GM15510 (cell line): ENCODE results near the gene GOLGA6L2.

Source experiments
- POLR2A ChIP-seq: IDR thresholded peaks from 3 replicates; pipeline ENCODE4 v1.6.1; 2011; ENCODE audit warnings: borderline replicate concordance; ENCODE audit not compliant: insufficient read length; ENCODE audit errors: extremely low read depth

GOLGA6L2 gene

DNA sequence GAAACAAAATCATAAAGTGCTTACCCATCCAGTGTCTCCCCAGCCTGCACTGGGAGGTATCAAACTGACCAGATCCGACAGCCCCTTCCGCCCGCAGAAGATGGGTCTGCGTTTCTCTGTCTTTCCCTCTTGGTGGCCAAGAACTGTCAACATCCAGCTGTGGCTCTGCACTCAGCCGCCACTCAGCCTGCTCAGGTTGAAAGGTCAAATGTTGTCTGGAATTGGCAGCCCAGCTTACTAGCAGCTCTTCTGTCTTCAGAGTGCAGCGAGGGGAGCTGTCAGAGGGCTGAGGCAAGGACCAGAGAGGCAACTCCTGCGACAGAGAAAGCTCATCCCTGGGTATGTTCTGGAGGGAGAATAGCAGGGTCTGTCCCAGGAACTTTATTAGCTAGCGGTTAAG is 45.4 kb downstream of the GOLGA6L2 start:
- no peak for TF ChIP-seq POLR2A

DNA sequence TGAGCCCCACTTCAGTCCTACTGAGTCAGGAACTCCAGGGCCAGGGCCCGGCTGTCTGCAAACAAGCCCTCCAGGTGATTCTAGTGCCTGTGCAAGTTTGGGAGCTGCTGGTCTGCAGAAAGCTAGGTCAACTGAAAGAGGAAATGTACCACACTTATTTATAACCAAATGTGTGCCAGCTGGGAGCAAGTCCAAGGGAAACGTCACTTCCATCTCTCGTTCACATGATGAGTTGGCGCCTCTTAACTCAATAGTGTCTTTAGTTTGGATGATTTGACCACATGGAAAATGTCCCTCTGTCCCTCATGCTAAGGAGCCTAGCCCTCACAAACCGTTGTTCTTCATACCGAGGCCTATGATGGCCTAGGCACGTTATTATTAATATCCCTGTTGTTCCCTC is 49.3 kb downstream of the GOLGA6L2 start:
- TF ChIP-seq POLR2A: no peak

DNA sequence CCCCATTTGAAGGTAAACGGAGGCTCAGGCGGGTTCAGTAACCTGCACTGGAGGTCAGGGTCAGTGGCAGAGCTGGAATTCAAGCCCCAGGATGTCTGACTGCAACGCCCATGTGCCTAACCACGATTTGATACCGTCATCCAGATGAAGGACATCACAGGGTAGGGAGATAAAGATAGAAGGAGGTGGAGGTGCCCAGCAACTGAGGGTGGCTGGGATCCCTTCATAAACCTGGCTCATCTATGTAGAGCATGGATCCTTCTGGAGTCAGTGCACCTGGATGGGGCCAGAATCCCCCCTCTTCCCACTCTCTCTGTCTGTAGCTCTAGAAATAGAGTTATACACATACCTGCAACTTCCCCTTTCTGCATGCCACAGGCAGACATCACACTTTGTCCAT is 51.2 kb downstream of the GOLGA6L2 start:
- no peak for TF ChIP-seq POLR2A

DNA sequence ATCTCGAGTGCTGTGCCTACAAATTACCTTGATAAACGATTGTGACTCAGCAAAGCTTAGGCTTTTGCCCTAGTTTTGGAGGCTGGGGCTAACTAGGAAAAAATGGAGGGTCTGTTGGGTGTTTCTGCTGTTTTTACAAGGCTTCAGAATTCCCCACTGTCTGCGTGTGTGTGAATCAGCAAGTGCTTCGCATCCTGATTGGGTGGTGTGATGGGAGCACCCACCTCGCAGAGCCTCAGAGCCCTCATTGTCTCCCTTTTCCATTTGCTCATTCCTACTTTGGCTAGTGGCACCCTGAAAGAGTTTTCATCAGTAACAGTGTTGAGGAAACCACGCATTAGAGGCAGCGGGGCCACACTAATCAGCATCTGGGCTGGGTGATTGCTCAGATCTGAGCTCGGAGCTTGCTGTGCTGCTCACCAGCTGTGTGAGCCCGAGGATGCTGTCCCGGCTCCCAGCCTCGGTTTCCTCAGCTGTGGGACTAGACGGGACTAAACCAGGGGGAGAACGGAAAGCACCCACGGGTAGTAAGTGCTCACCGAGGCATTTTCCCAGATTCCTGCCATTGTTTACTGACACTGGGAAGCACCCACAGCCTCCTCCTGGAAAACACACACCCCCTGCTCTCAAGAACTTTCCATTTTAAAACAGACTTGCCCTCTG is 51.9 kb downstream of the GOLGA6L2 start:
- no peak for TF ChIP-seq POLR2A
